Activated CD8-positive, alpha-beta T cell treated with anti-CD3 and anti-CD28 coated beads, Interleukin-2, amount 10 ng/mL, durations not matched to agents 7 days and 5 days (primary cell): ENCODE measurements around the gene C2orf72. TPM values are rescaled to one million over a fixed set of nuclear protein-coding genes. Genes with fewer than 3 reads are reported as not detected.
"Not testable (repeated sequence)": the region's sequence is repeated elsewhere in the genome, so short reads cannot be mapped to it uniquely, and the experiment has no call there.

Experiments
- ATAC-seq: fragments of 150-1000 bp; cut with Tn5 transposase; one replicate; pipeline ENCODE4 v1.10.0; 2021; ENCODE audit warnings: moderate library complexity
- CTCF ChIA-PET: fragments of 350-600 bp; sonication (Branson Sonifier 250); formaldehyde crosslinking; loops from one replicate; lab custom pipeline; 2021; ENCODE audit warnings: antibody characterized with exemption; lab: Charles Lee
- POLR2A ChIA-PET: fragments of 350-600 bp; sonication (Branson Sonifier 250); formaldehyde crosslinking; loops from one replicate; lab custom pipeline; 2021; ENCODE audit warnings: antibody characterized with exemption; lab: Charles Lee
- DNase-seq: peaks from one replicate; pipeline ENCODE4 v3.0.0-alpha.2; 2020
- H3K27ac Mint-ChIP-seq: one replicate; pipeline ENCODE4 v1.8.0; 2021; ENCODE audit warnings: mild to moderate bottlenecking, mixed read lengths
- H3K27me3 Mint-ChIP-seq: one replicate; pipeline ENCODE4 v1.8.0; 2021; ENCODE audit warnings: low read depth, mixed read lengths
- H3K36me3 Mint-ChIP-seq: one replicate; pipeline ENCODE4 v1.8.0; 2021; ENCODE audit warnings: low read depth, mixed read lengths
- H3K4me1 Mint-ChIP-seq: one replicate; pipeline ENCODE4 v1.8.0; 2021; ENCODE audit warnings: low read depth, mixed read lengths
- H3K4me3 Mint-ChIP-seq: one replicate; pipeline ENCODE4 v1.8.0; 2021; ENCODE audit warnings: mild to moderate bottlenecking, mixed read lengths
- H3K9me3 Mint-ChIP-seq: one replicate; pipeline ENCODE4 v1.8.0; 2022; ENCODE audit warnings: mixed read lengths; ENCODE audit not compliant: insufficient read depth
- total RNA-seq, 2 experiments: library from RNA; stranded (reverse); gene quantifications; one replicate each; pipeline ENCODE4 v1.2.3, GENCODE V29; 2021

C2orf72 gene
- total RNA-seq, 2 experiments from 2014 or later, result 0.16 to 0.34 TPM

DNA sequence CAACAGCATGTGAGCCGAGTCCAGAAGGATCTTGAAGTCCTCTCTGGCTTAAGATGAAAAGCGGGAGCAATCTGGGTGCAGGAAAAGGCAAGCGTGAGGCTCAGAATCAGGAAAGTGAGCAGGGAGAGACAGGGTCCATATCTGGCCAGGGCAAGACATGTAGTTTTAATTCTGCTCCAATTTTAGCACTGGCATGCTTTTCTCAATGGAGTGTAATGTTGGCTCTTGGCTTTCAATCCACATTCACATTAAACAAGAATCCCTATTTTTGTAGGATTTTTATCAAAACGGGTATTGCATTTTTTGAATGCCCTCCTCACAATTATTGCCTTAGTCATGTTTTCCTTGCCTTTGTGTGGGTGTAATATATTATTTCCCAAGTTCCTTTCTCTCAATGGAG is 35.4 kb upstream of the C2orf72 start:
- CTCF ChIA-PET, result no interaction called here

DNA sequence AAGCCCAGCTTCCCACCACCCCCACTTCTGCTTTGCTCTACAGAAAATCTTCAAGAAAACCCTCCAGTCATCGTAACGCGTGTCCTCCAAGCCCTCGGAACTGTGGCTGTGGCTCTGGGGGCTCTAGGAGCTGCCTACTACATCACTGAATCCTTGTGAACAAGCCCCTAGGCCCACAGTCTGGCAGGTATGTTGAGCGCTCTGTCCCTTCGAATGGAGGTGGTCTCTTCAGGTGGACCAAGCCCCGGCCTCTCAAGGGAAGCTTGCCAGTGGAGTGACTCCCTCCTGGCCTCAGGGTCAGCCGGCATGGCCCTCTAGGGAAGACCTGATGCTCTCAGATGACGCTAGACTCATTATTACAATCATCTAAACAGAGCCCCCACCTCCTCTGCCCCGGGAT is 34.7 kb upstream of the C2orf72 start:
- CTCF ChIA-PET, result interaction anchor here (2.2 kb wide), 1 partner anchor 15 kb away, joined by 6 read pairs; no protein-coding TSS in a partner anchor
- Mint-ChIP-seq H3K4me3 (no peak overlapping the region), H3K4me1 (no peaks in the 10 kb centered on the region), H3K36me3 (no peaks in the 10 kb centered on the region), H3K27ac (no peak overlapping the region), H3K27me3 (peaks cover 37% of the 10 kb centered on the region), H3K9me3 (no peaks in the 10 kb centered on the region)
- ATAC-seq (no peak), DNase-seq (no peak)
- POLR2A ChIA-PET, result no interaction called here

More for the DNA sequence above, 35.4 kb upstream of the C2orf72 start:
- DNase-seq, result no peak
- no peaks in the 10 kb centered on the region for H3K36me3 Mint-ChIP-seq
- no peak overlapping the region for H3K4me3 Mint-ChIP-seq
- H3K27ac Mint-ChIP-seq, result no peak overlapping the region
- H3K27me3 Mint-ChIP-seq, result peaks cover 40% of the 10 kb centered on the region
- H3K4me1 Mint-ChIP-seq, result no peaks in the 10 kb centered on the region
- ATAC-seq, result no peak
- H3K9me3 Mint-ChIP-seq, result no peaks in the 10 kb centered on the region
- POLR2A ChIA-PET, result no interaction called here

DNA sequence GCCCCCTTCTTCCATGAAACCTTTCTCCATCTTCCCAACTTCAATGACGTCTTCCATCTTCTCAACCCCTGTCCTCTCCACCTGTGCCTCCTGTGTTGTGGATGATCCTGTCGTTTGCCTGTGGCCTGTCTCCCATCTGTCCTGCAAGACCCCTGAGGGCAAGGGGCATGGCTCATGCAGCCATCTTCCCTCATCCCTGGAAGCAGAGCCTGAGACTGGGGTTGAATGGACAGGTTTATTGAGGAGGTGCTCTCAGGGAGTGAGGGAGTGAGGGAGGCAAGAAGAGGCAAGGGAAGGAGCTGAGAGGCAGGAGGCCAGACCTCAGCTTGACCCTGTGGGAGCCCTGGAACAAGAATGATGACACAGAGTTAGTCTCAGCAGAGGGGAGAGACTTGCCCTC is 34.1 kb upstream of the C2orf72 start:
- DNase-seq (no peak), ATAC-seq (no peak)
- Mint-ChIP-seq H3K27me3 (peaks cover 35% of the 10 kb centered on the region), H3K9me3 (no peaks in the 10 kb centered on the region), H3K4me3 (no peak overlapping the region), H3K4me1 (no peaks in the 10 kb centered on the region), H3K36me3 (no peaks in the 10 kb centered on the region), H3K27ac (no peak overlapping the region)
- ChIA-PET CTCF (interaction anchor here (2.2 kb wide), 1 partner anchor 16 kb away, joined by 6 read pairs; no protein-coding TSS in a partner anchor), POLR2A (interaction anchor here (1.0 kb wide), 1 partner anchor 10 kb away, joined by 3 read pairs; no protein-coding TSS in a partner anchor)

DNA sequence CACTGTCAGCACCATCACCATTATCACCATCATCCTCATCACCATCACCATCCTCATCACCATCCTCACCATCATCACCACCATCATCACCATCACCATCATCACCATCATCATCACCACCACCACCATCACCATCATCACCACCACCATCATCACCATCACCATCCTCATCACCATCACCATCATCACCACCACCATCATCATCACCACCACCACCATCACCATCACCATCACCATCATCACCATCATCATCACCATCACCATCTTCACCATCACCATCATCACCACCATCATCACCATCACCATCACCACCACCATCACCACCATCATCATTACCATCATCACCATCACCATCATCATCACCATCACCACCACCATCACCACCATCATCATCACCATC is 32.4 kb upstream of the C2orf72 start:
- H3K27ac Mint-ChIP-seq, H3K9me3 Mint-ChIP-seq: not testable (repeated sequence)
- peaks cover 20% of the 10 kb centered on the region for H3K27me3 Mint-ChIP-seq

DNA sequence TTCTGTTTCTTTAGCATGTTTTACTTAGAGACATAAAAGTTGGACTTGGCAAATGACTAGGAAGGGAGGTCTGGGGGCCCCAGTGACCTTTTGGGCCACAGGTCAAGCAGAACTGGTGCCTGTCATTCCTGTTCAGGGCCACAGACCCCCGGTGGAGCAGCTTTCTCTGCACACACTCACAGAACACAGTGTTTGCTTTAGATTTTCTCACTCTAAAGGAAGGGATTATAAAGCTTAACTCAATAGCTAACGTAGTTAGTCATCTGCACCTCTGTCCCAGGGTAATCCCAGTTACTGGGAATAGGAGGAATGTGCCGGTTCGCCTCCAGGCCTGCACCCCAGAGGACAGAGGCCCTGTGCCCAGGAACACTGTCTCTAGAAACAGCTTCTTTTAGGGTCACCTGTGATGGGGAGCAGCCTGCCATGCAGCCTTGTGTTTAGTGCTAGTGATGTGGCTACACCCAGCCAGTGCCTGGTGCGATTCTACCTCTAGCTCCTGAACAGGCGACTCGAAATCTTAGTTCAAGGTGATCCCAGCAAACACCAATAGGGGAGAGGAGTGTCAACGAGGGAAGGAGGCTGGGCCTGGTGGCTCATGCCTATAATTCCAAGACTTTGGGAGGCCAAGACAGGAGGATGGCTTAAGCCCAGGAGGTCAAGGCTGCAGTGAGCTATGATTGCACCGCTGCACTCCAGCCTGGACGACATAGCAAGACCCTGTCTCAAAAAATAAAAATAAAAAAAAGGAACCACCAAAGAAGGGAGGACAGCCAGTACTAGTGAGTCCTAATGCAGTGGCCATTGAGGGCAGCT is 29.8 kb upstream of the C2orf72 start:
- DNase-seq (no peak), ATAC-seq (no peak)
- POLR2A ChIA-PET, result no interaction called here
- CTCF ChIA-PET, result interaction anchor here (1.4 kb wide), 1 partner anchor 160 kb away, joined by 6 read pairs; no protein-coding TSS in a partner anchor
- H3K4me3 Mint-ChIP-seq, result no peak overlapping the region
- H3K4me1 Mint-ChIP-seq, result no peaks in the 10 kb centered on the region
- peaks cover 9% of the 10 kb centered on the region for H3K27me3 Mint-ChIP-seq
- no peak overlapping the region for H3K27ac Mint-ChIP-seq
- no peaks in the 10 kb centered on the region for H3K36me3 Mint-ChIP-seq
- H3K9me3 Mint-ChIP-seq, result no peaks in the 10 kb centered on the region

More for the DNA sequence above, 32.4 kb upstream of the C2orf72 start:
- ATAC-seq, H3K36me3 Mint-ChIP-seq, H3K4me1 Mint-ChIP-seq, DNase-seq, POLR2A ChIA-PET, H3K4me3 Mint-ChIP-seq: not testable (repeated sequence)
- CTCF ChIA-PET, result interaction anchor here (2.2 kb wide), 1 partner anchor 17 kb away, joined by 6 read pairs; no protein-coding TSS in a partner anchor

DNA sequence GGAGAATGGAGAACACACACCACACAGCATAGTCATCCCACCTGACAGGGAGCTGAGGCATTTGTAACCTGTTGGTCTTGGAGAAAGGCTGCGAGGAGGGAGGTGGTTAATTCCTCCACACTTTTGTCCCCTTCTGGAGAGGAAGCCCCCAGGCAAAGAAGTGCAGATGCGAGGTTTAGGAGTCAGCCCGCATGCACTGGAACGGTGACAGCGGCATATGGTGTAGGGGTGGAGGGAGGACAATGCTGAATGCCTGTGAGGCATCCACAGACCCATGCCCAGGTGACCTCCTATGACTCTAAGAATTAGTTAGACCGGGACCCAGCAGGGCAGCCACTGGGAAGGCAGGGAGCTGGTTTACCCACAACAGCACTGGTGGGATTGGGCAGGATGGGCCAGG is 29.2 kb upstream of the C2orf72 start:
- Mint-ChIP-seq H3K27me3 (peaks cover 13% of the 10 kb centered on the region), H3K27ac (no peak overlapping the region), H3K4me3 (no peak overlapping the region), H3K36me3 (no peaks in the 10 kb centered on the region), H3K4me1 (no peaks in the 10 kb centered on the region), H3K9me3 (no peaks in the 10 kb centered on the region)
- ATAC-seq (no peak), DNase-seq (no peak)
- ChIA-PET CTCF (interaction anchor here (1.0 kb wide), 1 partner anchor 24 kb away, joined by 4 read pairs; no protein-coding TSS in a partner anchor), POLR2A (no interaction called here)

DNA sequence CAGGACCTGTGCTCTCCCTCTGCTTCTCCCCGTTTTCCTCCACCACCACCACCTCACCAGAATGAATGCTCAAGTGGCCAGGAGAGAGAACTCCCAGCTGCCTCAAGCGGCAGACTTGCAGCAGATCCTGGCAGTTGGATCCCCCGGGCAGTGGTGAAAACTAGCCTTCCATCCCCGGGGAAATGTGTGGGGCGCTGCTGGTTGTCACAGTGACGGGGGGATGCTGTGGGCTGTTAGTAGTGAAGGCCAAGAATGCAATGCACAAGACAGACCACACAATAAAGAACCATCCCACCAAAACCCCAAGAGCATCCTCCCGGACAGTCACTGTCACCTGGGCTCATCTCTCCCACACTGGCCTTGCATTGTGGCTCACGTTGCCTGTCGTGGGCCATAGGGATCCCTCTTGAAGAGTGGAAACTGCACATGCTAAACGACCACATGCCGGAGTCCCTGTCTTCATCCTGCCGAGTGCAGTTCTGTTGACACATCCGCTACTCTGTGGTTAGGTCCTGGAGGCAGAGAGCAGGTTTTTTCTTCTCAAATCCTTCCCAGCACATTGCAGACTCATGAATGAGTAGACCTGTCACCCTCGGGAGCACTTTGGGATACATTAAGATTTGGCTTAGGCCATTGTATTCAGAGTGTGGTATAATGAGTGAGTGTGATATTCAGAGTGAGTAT is 27.9 kb upstream of the C2orf72 start:
- Mint-ChIP-seq H3K36me3 (no peaks in the 10 kb centered on the region), H3K9me3 (no peaks in the 10 kb centered on the region), H3K4me3 (no peak overlapping the region), H3K4me1 (no peaks in the 10 kb centered on the region), H3K27ac (no peak overlapping the region), H3K27me3 (peaks cover 12% of the 10 kb centered on the region)
- POLR2A ChIA-PET, result no interaction called here
- DNase-seq (no peak), ATAC-seq (no peak)
- CTCF ChIA-PET, result interaction anchor here (0.9 to 1.0 kb wide), 2 partner anchors 25 to 396 kb away, joined by 3 to 4 read pairs; no protein-coding TSS in a partner anchor

DNA sequence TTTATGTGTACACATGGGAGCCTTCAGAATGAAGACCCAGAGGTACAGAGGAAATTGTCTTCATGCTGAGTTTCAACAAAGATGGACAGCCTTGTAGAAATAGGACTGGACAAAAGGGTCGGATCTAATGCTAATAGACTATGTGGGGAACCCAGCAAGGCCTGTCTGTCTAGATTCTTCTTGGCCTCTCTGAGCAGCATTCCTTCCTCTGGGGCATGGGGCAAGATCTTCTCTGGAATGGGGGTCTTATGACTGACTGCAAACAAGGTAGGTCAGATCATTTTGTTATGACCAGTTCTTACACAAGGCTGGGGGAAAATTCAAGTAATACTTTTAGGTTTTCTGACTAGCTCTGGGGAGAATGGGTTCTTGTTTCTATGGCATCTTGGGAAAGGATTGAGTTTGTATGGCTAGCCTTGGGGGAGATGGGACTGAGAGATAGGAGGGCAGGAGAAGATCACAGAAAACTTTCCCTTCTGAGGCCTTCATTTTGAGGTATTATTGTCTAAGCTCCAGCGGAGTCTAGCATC is 27.1 kb upstream of the C2orf72 start:
- Mint-ChIP-seq H3K9me3 (no peaks in the 10 kb centered on the region), H3K27me3 (peaks cover 13% of the 10 kb centered on the region), H3K4me3 (no peak overlapping the region), H3K36me3 (no peaks in the 10 kb centered on the region), H3K27ac (no peak overlapping the region), H3K4me1 (no peaks in the 10 kb centered on the region)
- DNase-seq, result no peak
- no peak for ATAC-seq
- ChIA-PET POLR2A (no interaction called here), CTCF (interaction anchor here (0.8 to 0.9 kb wide), 2 partner anchors 186 to 395 kb away, joined by 3 read pairs; no protein-coding TSS in a partner anchor)

DNA sequence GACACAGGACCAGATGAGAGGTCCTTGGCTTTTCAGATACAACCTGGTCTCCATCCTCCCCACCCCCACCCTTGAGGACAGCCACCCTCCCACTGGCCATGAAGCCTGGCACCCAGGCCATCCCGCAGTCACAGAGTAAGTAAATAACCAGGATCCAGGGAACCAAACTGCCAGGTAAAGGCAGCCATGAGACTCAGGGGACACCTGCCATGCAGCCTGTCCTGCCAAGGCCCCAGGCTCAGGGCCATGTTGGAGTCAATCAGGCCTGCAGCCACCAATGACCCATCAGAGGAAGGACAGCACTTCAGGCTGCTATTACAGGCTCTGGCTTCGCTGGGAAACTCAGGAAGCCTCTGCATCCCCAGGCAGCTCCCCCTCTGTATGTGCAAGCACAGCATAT is 25.8 kb upstream of the C2orf72 start:
- CTCF ChIA-PET, result no interaction called here
- Mint-ChIP-seq H3K27me3 (peaks cover 13% of the 10 kb centered on the region), H3K9me3 (no peaks in the 10 kb centered on the region), H3K4me3 (no peak overlapping the region), H3K4me1 (no peaks in the 10 kb centered on the region), H3K27ac (no peak overlapping the region), H3K36me3 (no peaks in the 10 kb centered on the region)
- ATAC-seq (no peak), DNase-seq (no peak)
- POLR2A ChIA-PET, result no interaction called here

DNA sequence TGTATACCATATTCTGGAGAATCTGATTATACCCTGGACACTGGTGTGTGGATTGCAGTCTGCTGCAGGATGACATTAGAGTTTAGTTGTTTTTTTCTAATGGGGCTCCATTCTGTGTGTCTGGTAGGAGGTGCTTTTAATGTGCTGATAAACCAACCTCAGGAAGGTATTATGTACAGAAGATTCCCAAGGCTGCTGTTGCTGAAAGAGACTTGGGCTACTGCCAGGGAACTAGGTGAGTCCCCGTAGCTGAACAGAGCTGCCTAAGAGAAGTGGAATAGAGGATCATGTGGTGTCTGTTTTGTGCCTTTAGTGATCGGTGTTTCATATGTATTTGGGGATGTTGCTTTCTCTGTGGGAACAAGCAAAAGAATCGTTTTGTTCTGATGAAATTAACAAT is 24.9 kb upstream of the C2orf72 start:
- Mint-ChIP-seq H3K9me3 (no peaks in the 10 kb centered on the region), H3K36me3 (no peaks in the 10 kb centered on the region), H3K27ac (no peak overlapping the region), H3K27me3 (peaks cover 16% of the 10 kb centered on the region), H3K4me1 (no peaks in the 10 kb centered on the region), H3K4me3 (no peak overlapping the region)
- CTCF ChIA-PET, result no interaction called here
- ATAC-seq, result no peak
- DNase-seq, result no peak
- POLR2A ChIA-PET, result no interaction called here

DNA sequence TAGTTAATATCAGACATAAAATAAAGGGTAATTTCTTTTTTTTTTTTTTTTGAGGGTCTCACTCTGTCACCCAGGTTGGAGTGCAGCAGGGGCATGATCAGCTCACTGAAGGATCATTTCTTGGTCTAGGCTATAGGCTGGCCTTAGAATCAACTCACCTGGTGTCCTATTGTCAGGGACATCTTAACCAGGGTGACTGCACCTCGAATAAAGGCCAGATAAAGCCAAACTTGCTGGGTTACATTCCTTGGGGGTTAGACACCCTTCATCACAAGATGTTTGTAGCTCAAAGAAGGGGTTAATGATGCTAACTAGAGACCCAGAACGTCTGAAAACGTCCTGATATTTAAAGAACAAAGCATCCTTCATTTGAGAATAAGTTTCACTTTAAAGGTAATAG is 23.5 kb upstream of the C2orf72 start:
- Mint-ChIP-seq H3K27me3 (peaks cover 21% of the 10 kb centered on the region), H3K9me3 (no peaks in the 10 kb centered on the region), H3K27ac (no peak overlapping the region), H3K4me3 (no peak overlapping the region), H3K4me1 (no peaks in the 10 kb centered on the region), H3K36me3 (no peaks in the 10 kb centered on the region)
- ChIA-PET POLR2A (no interaction called here), CTCF (interaction anchor here (1.0 kb wide), 1 partner anchor 26 kb away, joined by 3 read pairs; no protein-coding TSS in a partner anchor)
- ATAC-seq, result no peak
- no peak for DNase-seq
